ENCODE data around the gene LTF. TPM values are rescaled to one million over a fixed set of nuclear protein-coding genes. Genes with fewer than 3 reads are reported as not detected.
"Not testable (repeated sequence)": the region's sequence is repeated elsewhere in the genome, so short reads cannot be mapped to it uniquely, and the experiment has no call there.

LTF gene
- total RNA-seq, 2 donors from 2014 or later: 0.53 to 1.0 TPM

DNA sequence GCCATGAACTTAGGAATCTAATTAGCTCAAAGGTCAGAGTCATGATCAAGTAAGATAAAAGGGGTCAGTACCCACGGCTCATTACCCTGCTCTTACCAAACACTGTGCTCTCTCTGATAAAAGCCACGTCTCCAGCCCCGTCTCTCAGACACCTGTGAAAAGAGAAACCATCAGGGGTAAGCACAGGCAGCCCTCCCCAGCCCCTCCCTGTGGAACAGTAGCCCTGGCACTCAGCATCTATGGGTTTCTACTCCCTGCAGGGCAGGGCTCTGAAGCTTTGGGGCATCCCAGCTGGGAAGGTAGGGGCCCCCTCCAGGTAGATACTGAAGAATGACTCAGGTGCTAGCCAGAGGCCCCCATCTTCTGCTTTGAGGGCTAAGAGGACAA is 10.5 kb downstream of the LTF start:
- ATAC-seq (no peak), DNase-seq (no peak)
- intact Hi-C loops (cut with DNase I, micrococcal nuclease): no loop called here

DNA sequence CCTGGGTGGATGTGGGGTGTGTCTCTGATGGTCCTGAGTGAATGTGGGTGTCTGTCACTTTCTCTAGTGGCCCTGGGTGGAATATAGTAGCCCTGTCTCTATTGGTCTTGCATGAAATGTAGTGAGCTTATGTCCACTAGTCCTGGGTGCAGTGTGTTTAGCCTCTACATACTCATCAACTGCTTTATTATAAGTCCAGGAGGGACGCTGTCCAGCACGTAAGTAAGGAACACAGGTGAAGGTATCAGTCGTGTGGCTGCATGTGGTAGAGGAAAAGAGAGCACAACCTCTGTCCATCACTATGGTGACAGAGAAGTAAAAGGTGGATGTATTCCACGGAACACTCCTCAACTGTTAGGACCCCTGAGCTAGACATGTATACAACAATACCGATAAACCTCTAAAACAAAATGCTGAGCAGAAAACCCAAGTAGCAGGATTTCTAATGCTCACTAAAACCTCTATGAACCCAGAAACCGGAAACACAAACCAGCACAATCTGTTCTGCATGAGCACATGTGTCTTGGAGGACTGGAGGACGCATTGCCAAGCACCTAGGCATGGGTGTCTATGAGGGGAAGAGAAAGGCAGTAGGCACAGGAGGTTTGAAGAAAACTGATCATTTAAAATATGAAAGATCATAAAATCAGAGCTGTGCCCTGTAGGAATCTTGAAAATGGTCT is 11.0 kb downstream of the LTF start:
- intact Hi-C loops (cut with DNase I, micrococcal nuclease): no loop called here
- ATAC-seq (no peak), DNase-seq (no peak)

DNA sequence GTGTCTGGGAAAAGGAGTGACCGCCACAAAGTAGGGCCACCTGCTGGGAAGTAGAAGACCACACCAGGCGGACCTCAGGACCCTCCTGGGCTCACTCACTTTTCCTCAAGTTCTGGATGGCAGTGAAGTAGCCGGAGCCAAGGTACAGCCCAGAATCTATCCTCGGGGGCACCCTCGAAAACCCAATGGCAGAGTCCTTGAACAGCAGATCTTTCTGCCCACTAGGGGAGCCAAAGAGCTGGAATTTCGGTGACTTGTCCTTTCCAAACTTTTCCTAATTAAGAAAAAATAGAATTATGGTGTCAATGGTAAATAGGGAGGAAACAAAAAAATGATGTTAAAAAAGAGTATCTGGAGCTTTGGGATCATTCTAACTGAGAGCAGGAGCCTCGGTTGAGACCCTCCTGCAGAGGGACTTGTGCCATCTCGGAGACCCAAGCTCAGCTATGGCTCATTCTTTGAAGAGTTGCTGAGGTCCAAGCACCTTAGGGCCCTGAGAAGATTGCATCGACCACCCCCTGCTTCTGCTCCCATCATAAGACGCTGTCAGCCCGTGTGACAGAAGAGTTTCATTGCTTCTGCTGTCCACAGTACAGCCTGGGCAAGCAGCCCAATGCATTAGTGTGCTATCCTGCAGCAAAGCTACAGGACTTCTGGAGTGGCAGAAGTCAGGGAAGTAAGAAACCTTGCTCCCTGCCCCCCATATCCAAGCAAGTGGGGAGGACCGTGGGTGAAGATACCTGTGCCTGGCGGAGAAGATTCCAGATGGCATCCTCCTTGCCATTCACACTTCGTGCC is 14.8 kb downstream of the LTF start:
- ATAC-seq (no peak), DNase-seq (no peak)
- intact Hi-C loops (cut with DNase I, micrococcal nuclease): no loop called here

DNA sequence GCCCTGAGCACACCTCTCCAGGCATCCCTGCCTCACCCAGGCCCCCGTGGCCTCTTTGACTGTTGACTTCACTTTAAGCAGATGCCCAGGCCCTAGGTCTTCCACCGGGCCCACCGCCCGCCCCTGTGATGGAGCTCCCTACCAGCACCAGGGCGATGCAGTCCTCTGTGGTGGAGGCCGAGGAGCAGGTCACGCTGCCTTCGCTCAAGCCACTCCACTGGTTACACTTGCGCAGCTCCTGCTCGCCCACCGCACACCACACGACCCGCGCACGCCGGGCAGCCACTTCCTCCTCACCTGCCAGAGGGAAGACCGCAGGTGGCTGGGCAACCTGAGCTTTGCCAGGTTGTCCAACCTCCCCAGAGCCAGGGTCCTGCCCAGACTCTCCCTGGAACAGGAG is 16.0 kb downstream of the LTF start:
- intact Hi-C loops (cut with DNase I, micrococcal nuclease): no loop called here
- ATAC-seq (no peak), DNase-seq (no peak)

DNA sequence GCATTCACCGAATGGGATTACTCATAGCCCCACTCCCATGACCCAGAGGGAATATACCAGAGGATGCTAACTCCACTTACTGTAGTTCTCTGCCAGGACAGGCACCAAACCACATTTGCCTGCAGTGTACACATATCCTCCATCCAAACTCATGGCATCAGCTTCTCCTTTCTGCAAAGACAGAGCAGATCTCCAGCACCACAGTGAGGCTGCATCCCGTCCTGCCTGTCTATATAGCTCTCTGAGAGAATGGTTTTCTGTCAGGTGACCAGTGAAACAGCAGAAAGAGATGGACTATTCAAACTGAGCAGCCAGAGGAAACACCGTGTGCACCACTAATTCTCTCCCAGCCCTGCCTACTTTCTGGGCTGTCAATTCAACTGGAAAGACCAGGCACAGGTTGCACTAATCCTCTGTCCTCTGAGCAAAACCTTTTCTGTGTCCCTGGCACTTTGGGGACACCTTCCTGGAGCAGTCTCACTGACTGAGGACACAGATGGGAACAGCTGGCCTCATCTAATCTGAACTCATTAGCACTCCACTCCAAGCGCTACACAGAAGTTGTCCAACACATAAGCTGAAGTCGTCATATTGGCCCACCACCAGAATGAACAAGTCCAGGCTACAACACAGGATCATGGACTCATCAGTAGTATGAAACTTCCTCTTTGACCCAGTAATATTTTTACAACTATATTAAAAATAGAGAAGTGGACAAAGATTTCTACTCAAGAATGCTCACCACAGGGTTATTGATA is 17.3 kb downstream of the LTF start:
- intact Hi-C loops (cut with DNase I, micrococcal nuclease): no loop called here
- DNase-seq (no peak), ATAC-seq (no peak)

DNA sequence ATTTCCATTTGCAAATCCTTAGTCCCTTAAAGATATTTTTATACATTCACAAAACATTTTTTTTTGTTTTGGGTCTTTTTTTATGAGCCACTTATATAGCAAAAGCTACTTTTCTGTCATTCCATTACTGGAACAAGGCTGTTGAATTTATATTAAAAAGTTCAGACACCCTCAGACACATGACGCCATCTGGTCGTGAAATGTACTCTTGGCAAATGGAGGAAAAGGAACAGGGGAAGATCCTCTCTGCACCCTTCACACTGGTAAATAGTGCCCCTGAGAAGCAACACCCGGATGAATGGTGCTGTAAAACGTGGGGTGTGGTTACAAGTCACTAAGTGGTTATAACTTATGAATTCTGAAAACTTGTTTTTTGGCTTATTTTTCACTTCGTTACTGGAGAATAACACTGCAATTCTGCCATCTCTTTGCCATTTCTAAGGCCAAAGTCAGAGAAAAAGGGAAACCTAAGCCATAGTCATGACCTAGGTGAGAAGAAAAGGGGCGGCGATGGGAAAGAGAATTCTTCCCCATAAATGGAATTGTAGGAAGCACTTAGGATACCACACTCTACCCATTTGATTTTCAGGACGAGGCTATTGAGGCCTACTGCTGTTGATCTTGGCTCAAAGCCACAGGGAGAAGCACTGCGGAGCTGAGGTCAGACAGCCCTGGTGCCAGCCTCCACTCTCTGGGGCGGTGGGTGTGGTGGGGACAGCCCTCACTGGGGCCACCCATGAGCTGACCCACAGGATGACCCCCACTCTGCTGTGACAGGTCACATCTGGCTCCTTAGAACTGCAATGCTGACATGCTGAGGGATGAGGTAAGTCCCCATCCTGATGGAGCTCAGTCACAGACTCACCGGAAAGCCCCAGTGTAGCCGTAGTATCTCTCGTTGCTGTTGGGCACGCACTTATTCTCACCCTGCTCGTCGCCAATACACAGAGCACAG is 21.9 kb downstream of the LTF start:
- intact Hi-C loops (cut with DNase I, micrococcal nuclease): no loop called here
- ATAC-seq (peak; percentile 85), DNase-seq (peak in 1 of 2 donors; percentile 43)

DNA sequence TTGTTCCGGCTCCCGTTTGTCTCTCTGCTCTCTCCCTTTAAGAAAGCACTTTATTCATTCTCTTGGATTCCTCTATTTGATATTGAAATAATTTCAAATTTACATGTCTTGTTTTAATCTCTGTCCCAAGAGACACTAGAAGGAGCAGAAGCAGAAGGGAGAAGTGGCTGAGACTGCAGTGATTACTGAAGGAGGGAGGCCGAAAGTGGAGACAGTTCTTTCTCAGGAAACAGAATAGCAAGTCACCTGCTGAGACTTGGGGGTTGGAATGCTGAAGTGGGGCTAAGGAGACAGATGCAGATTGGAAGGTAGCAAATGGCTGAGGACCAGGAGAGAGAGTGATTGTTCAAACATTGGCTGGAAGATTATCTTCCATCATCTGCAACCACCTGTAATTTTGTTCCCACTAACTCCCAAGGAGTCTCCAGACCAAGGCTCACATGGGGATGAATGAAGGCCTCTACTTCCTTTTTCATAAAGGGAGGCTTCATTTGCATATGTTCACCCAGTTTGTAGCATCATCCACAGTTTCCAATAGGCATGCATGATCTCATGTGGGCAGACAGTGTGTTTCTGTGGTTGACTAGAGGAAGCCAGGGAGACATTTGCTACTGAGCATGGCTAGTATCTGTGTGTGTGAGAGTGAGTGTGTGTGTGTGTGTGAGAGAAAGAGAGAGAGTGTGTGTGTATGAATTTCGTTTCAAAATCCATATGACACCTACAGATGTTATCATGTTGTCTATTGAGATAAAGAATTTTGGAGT is 24.0 kb downstream of the LTF start:
- peak; percentile 17 for ATAC-seq
- intact Hi-C loops (cut with DNase I, micrococcal nuclease): no loop called here
- no peak for DNase-seq

DNA sequence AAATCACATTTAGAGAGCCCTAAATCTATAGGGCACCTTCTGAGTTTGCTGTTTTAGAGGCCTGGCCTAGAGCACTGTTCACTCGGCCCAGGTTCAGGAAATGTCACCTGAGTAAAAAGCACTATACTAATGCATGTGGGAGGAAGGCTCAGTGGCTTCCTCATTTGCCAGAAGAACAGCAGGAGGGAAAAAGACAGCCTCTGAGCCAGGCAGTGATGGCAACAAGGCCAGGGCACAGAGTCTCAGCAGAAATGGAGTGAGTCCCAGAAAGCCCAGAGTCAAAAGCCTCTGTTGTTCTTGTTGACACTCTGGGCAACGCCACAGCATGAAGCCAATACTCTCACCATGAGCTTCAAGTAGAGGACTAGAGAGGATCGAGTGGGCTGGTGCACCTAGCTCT is 25.9 kb downstream of the LTF start:
- DNase-seq (no peak), ATAC-seq (no peak)
- intact Hi-C loops (cut with DNase I, micrococcal nuclease): no loop called here

DNA sequence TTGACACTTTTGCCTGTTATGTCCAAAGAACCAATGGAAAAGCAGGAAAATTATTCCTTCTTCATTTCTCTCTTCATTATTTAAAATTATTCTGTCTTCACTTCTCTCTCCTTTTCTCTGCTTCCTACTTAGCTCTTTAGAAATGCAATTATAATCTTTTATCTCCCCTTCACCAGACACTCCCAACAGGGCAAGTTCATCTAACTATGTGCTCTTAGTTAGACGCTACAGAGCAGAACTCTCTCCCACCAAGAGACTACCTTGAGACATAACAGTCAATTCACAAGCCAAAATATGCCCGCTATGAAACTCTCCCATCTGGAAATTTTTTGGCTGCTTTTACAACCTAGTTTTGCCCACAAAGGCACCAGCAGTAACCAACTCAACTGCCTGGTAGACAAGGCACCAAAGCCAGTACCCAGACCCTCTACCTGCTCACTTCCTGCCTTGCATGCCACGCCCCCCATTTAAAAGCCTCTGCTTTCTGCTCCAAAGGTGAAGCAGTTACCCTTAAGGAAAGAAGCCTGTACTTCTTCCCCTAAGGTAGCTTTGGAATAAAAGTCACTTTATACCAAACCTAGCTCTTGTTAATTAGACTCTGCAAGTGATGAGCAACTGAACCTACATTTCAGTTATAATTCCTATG is 29.5 kb downstream of the LTF start:
- no peak for DNase-seq
- intact Hi-C loops (cut with DNase I, micrococcal nuclease): no loop called here
- peak; percentile 85 for ATAC-seq

DNA sequence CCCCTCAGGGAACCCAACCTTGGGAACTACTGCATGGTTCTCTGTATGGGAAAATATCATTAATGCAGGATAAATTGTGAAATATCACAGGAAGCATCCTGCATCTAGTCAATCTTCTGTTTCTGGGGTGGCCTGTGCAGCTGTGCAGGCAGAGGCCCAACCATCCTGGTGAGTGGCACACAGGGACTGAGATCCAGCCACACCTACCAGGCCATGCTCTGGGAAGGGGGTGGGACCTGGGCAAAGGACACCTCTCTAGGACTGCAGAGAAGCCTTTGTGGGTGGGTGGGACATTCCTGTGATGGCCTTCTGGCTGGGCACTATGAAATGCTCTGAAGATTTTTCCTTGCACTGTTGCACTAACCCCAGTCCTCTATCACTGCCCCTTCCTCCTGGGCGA is 30.9 kb downstream of the LTF start:
- DNase-seq (no peak), ATAC-seq (no peak)
- intact Hi-C loops (cut with DNase I, micrococcal nuclease): no loop called here

DNA sequence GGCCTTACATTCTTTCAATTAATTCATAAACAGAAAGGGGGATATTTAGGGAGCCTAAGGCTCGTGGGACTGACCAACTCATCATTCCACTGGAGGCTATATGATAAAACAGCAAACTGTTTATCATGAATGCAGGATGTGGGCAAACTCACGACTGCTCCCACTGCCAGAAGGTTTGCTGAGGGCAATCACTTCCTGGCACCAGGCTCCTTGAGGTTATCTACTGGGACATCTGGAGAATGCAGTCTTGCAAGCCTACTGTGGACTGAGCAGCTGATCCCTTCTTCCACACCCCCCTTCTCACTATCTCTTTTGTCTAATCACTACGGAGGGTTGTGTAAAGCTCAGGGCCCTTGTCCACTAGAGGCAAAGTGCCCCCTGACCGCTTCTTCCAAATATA is 31.6 kb downstream of the LTF start:
- intact Hi-C loops (cut with DNase I, micrococcal nuclease); DNase-seq; ATAC-seq: not testable (repeated sequence)

DNA sequence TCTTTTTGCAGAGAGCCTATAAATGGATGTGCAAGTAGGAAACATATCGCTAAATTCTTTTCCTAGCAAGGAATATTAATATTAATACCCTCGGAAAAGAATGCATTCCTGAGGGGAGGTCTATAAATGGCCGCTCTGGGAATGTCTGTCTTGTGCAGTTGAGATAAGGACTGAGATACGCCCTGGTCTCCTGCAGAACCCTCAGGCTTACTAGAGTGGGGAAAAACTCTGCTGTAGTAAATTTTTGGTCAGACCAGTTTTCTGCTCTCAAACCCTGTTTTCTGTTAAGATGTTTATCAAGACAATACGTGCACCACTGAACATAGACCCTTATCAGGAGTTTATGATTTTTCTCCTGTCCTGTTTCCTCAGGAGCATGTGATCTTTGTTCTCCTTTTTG is 32.8 kb downstream of the LTF start:
- ATAC-seq; intact Hi-C loops (cut with DNase I, micrococcal nuclease): not testable (repeated sequence)

DNA sequence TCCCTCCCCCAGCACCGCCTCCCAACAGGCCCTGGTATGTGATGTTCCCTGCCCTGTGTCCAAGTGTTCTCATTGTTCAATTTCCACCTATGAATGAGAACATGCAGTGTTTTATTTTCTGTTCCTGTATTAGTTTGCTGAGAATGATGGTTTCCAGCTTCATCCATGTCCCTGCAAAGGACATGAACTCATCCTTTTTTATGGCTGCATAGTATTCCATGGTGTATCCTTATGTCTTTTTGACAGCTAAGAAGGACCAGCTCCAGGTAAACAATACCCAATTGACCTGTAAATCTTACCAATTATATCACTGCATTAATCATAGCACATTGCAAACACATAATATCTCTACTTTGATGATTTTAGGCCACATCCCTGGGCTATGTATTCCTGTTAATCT is 33.8 kb downstream of the LTF start:
- DNase-seq; intact Hi-C loops (cut with DNase I, micrococcal nuclease): not testable (repeated sequence)

More for the DNA sequence above, 32.8 kb downstream of the LTF start:
- not testable (repeated sequence) for DNase-seq

DNA sequence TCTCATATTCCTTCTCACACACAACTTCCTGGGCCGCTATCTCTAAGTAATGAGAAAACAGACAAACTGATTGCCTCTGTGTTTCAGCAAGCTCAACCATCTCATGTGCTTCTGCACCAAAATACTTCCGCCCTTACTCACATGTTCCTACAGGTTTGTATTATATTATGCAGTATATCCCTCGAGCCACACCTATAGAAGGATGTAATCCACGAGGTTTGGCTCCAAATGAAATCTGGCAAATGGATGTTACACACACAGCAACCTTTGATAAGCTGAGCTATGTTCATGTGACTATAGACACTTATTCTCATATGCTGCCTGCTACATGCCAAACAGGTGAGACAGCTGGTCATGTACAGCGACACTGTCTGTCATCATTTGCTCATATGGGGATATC is 35.0 kb downstream of the LTF start:
- ATAC-seq (peak; percentile 90), DNase-seq (peak in 1 of 2 donors; percentile 45)
- intact Hi-C loops (cut with DNase I, micrococcal nuclease): no loop called here

More for the DNA sequence above, 33.8 kb downstream of the LTF start:
- ATAC-seq: not testable (repeated sequence)

DNA sequence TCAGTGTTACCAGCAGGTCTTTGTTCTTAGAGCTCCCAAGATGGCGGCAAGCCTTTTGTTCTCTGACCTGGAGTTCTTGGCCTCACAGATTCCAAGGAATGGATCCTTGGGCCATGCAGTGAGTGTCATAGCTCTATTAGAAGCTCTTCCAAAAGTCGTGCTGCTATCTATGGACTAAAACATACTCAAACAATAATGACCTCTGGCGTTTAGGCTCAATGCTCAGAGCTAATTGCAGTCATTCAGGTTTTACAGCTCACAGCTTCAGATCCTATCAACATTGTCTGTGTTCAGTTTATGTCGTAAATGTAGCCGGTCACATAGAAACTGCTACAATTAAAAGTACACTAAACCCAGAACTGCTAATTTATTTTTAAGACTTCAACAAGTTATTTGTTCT is 35.5 kb downstream of the LTF start:
- peak; percentile 77 for ATAC-seq
- intact Hi-C loops (cut with DNase I, micrococcal nuclease): no loop called here

DNA sequence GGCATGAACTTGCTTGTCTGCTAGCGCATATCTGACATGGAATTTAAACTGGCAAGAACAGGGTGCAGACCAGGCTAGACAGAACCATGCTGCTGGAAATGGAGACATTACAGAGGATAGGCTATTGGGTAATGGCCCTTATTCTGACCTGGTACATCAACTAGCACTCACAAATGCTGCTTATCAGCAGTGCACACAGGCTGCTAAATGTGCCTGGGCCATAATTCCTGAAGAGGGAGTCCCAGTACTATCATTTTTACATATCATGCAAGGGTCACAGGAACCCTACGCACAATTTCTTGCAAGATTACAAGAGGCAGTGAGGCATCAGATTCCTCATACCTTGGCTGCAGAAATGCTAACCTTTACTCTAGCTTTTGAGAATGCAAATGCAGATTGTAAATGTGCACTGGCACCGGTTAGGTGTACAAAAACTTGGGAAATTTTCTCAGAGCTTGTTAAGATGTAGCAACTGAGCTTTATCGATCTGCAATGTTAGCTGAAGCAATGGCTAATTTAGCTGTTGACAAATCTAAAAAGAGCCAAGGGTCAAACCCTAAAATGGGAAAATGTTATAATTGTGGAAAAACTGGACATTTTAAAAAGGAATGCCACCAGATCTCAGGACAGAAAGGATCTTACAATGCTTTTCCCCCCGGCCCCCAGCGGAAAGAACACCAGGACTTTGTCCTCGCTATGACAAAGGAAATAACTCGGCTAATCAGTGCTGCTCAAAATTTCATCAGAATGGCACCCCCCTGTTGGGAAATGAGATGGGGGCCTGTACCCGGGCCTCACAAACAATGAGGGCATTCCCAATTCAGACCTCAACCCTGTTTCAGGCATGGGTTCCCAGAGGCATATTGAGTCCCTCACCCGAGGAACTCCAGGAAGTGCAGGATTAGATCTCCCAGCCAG is 36.5 kb downstream of the LTF start:
- intact Hi-C loops (cut with DNase I, micrococcal nuclease): no loop called here
- no peak for DNase-seq
- peak; percentile 32 for ATAC-seq

More for the DNA sequence above, 35.5 kb downstream of the LTF start:
- DNase-seq: no peak

Measured in left colon (tissue), 2 donors.